Right hindlimb (tissue), 1 donor: Measurements from ENCODE around the gene DDX24.
"Not testable (repeated sequence)": the region's sequence is repeated elsewhere in the genome, so short reads cannot be mapped to it uniquely, and the experiment has no call there.

ENCODE experiments used
- DNase-seq: peaks from one replicate; pipeline ENCODE4 v3.0.0-alpha.2; 2018

The DDX24 gene

DNA sequence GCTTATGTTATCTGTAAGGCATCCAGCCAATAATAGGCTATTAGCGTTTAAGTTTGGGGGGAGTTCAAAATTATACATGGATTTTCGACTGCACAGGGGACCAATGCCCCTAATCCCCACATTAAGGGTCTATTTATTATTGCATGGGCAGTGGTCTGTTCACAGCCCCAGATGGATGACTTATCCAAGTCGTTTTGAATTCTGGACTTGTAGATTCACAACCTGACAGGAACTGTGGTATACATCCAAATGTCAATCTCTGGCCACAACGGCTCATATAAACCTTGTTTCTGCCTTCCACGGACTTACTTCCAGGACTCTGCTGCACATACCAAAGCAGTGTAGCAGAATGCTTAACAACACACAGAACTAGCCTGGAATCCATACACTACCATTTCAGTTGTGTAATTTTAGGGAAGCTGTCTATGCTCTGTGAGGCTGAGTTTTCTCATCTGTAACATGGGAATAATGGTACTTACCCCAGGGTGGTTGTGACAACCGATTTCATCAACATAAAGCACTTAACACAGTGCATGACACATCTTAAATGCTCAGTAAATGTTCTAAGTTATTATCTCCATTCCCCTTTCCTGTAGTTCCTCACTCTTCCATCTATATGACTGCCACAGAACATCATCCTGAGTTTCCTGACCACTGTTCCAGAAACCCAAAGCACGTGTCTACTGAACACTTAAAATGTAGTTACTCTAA lies 3.7 kb downstream of the DDX24 start:
- DNase-seq = no peak

GRCh38 chr14:94075008-94075407 lies 6.0 kb downstream of the DDX24 start:
- DNase-seq = no peak

DNA sequence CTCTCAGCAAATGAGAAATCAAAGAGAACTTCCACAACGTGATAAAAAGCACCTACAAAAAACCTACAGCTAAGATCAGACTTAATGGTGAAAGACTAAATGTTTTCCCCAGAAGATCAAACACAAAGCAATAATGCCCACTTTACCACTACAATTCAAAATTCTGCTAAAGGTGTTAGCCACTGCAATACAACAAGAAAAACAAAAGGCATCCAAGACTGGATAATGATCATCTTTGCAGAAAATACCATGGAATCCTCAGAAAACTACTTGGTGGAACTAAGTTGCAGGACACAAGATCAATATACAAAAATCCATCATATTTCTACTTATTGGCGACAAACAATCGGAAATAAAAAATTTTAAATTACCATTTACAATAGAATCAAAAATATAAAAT lies 6.5 kb downstream of the DDX24 start:
- DNase-seq = no peak

DNA sequence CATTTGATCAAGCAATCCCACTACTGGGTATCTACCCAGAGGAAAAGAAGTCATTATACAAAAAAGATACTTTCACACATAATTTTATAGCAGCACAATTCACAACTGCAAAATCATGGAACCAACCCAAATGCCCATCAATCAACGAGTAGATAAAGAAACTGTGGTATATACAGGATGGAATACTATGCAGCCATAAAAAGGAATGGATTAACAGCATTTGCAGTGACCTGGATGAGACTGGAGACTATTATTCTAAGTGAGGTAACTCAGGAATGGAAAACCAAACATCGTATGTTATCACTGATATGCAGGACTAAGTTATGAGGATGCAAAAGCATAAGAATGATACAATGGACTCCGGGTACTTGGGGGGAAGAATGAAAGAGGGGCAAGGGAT lies 8.9 kb downstream of the DDX24 start:
- DNase-seq = not testable (repeated sequence)

GRCh38 chr14:94066089-94066676 lies 14.8 kb downstream of the DDX24 start:
- no peak for DNase-seq

GRCh38 chr14:94062344-94062940 lies 18.6 kb downstream of the DDX24 start:
- no peak for DNase-seq

DNA sequence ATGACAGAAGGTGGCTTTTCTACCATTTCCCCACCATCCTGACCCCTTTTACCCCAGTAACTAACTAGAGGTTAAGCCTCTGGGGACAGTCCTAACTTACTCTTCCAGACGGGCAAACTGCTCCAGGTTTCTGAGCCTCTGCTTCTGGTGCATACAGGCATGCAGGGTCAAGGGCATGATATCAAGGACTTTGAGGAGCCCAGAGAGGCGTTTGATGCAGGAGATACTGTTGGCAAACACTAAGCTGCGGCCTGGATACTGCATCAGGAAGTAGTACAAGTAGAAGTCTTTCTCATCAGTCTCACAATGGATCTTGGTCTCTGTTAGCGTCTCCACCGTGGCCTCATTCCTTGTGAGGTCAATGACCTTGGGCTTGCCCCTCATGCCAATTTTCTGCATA lies 21.0 kb downstream of the DDX24 start:
- DNase-seq = peak; percentile 9

GRCh38 chr14:94058674-94059138 lies 22.3 kb downstream of the DDX24 start:
- DNase-seq = peak; percentile 2

GRCh38 chr14:94058128-94058673 lies 22.8 kb downstream of the DDX24 start:
- no peak for DNase-seq

- DNase-seq = peak; percentile 5
Observed at GRCh38 chr14:94056579-94057308, 24.3 kb downstream of the DDX24 start.

- no peak for DNase-seq
Observed at GRCh38 chr14:94054936-94055335, 26.1 kb downstream of the DDX24 start.

DNA sequence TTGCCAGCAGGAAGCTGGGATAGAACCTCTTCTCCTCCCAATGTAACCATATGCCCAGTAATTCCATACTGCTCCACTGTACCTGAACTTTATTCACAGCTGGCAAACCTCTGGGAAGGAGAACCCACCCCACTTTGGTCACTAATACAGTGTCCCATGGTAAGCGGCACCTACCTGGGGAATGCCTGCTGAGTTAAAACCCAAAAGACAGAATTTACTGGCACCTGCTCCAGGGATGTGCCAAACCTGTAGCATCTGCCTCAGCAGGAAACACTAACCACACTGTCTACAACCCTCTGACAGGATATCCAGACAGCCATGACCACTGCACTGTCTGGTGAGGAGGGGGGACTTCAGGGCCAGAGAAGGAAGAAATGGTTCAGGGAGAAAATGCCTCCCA lies 26.6 kb downstream of the DDX24 start:
- peak; percentile 8 for DNase-seq

GRCh38 chr14:94052662-94053061 lies 28.3 kb downstream of the DDX24 start:
- DNase-seq = peak; percentile 4

GRCh38 chr14:94052199-94052598 lies 28.8 kb downstream of the DDX24 start:
- no peak for DNase-seq

DNA sequence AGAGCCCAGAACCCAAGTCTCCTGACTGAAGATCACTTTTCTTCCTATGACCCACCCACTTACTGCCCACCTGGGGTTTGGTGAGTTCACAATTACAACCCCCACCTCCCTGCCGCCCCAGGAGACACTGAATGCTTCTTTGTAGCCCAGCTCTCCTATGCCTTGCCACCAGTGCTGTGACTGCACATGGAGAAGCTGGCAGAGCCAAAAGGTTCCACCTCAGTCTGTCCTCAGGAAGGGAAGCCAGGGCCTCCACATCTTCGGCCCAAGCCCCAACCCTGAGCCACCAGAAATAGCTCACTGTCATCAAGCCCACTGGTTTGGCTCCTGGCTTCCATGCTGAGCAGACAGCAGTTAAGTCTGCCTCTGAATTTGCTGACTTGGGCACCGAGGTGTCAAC lies 29.2 kb downstream of the DDX24 start:
- DNase-seq = peak; percentile 14

- peak; percentile 53 for DNase-seq
Observed at GRCh38 chr14:94051115-94051514, 29.9 kb downstream of the DDX24 start.

- peak; percentile 2 for DNase-seq
Observed at GRCh38 chr14:94050231-94050880, 30.6 kb downstream of the DDX24 start.

DNA sequence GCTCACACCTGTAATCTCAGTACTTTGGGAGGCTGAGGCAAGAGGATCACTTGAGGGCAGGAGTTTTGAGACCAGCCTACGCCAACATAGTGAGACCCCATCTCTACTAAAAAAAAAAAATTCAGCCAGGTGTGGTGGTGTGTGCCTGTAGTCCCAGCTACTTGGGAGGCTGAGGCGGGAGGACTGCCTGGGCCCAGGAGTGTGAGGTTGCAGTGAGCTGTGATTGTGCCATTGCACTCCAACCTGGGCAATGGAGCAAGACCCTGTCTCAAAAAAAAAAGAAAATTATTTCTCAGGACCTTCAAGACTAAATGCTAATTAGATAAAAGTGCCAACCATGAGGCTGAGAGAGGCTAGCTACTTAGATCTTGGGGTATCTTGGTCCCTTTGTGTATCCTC lies 31.4 kb downstream of the DDX24 start:
- peak; percentile 6 for DNase-seq

GRCh38 chr14:94048691-94049624 lies 32.0 kb downstream of the DDX24 start:
- DNase-seq = peak; percentile 15

DNA sequence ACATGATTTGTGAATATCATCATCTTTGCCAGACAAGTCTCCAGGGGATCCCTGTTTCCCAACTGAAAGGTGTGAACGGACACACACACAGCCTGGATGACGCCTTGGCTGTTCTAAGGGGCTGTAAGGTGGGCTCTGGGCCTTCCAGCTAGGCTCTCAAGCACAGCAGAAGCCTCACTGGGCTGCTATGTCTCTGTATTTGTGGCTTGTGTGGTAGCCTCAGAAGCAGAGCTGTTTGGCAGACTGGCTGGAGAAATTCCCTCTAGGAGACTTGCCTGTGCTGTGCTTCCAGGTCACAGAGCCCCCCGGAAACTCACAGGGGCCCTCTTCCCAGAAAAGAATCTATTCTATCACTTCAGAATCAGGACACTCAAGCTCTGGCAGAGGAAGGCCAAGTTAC lies 33.4 kb downstream of the DDX24 start:
- DNase-seq = peak; percentile 6

- DNase-seq = peak; percentile 12
Observed at GRCh38 chr14:94046696-94047250, 34.2 kb downstream of the DDX24 start.
